ENCODE measurements around the gene GABRP.

GABRP gene

GRCh38 chr5:170769246-170769645, 14.3 kb upstream of the GABRP start:
- no peaks in the 10 kb centered on the region for H3K27me3 ChIP-seq (ENCODE audit: insufficient read depth, low read depth)
- H2AFZ ChIP-seq (ENCODE audit: low read depth): no peak overlapping the region
- no peak overlapping the region for H3K9ac ChIP-seq
- H3K27ac ChIP-seq: no peak overlapping the region
- H3K4me1 ChIP-seq (ENCODE audit: low read depth, poor library complexity, severe bottlenecking): no peaks in the 10 kb centered on the region
- H3K4me2 ChIP-seq: no peak overlapping the region
- H3K79me2 ChIP-seq (ENCODE audit: insufficient read depth, low read depth): no peaks in the 10 kb centered on the region
- H4K20me1 ChIP-seq (ENCODE audit: insufficient read depth): no peaks in the 10 kb centered on the region
- no peak for TF ChIP-seq CTCF (conservative IDR thresholded peaks at IDR 0.05; ENCODE audit: low read depth, low read length)
- H3K4me3 ChIP-seq (IDR thresholded peaks at IDR 0.05; ENCODE audit: insufficient read depth, low read depth, low read length): no peak overlapping the region
- H3K36me3 ChIP-seq (ENCODE audit: insufficient read depth): no peaks in the 10 kb centered on the region

GRCh38 chr5:170769898-170770416, 13.6 kb upstream of the GABRP start:
- TF ChIP-seq CTCF (conservative IDR thresholded peaks at IDR 0.05; ENCODE audit: low read depth, low read length): no peak
- H3K79me2 ChIP-seq (ENCODE audit: insufficient read depth, low read depth): no peaks in the 10 kb centered on the region

GRCh38 chr5:170771496-170771895, 12.0 kb upstream of the GABRP start:
- Histone ChIP-seq H3K36me3 (ENCODE audit: insufficient read depth) (no peaks in the 10 kb centered on the region), H3K4me2 (no peak overlapping the region), H4K20me1 (ENCODE audit: insufficient read depth) (no peaks in the 10 kb centered on the region), H3K4me3 (IDR thresholded peaks at IDR 0.05; ENCODE audit: insufficient read depth, low read depth, low read length) (no peak overlapping the region), H2AFZ (ENCODE audit: low read depth) (no peak overlapping the region), H3K4me1 (ENCODE audit: low read depth, poor library complexity, severe bottlenecking) (peaks cover 13% of the 10 kb centered on the region), H3K79me2 (ENCODE audit: insufficient read depth, low read depth) (no peaks in the 10 kb centered on the region), H3K27me3 (ENCODE audit: insufficient read depth, low read depth) (no peaks in the 10 kb centered on the region), H3K27ac (no peak overlapping the region), H3K9ac (no peak overlapping the region)
- no peak for TF ChIP-seq CTCF (conservative IDR thresholded peaks at IDR 0.05; ENCODE audit: low read depth, low read length)

More at GRCh38 chr5:170769898-170770416, 13.6 kb upstream of the GABRP start:
- Histone ChIP-seq H3K36me3 (ENCODE audit: insufficient read depth) (no peaks in the 10 kb centered on the region), H3K4me1 (ENCODE audit: low read depth, poor library complexity, severe bottlenecking) (no peaks in the 10 kb centered on the region), H2AFZ (ENCODE audit: low read depth) (no peak overlapping the region), H3K9ac (no peak overlapping the region), H3K27me3 (ENCODE audit: insufficient read depth, low read depth) (no peaks in the 10 kb centered on the region), H3K27ac (no peak overlapping the region), H4K20me1 (ENCODE audit: insufficient read depth) (no peaks in the 10 kb centered on the region), H3K4me2 (no peak overlapping the region), H3K4me3 (IDR thresholded peaks at IDR 0.05; ENCODE audit: insufficient read depth, low read depth, low read length) (no peak overlapping the region)

- no peak for TF ChIP-seq CTCF (conservative IDR thresholded peaks at IDR 0.05; ENCODE audit: low read depth, low read length)
- Histone ChIP-seq H3K36me3 (ENCODE audit: insufficient read depth) (no peaks in the 10 kb centered on the region), H4K20me1 (ENCODE audit: insufficient read depth) (no peaks in the 10 kb centered on the region), H3K27ac (no peak overlapping the region), H3K4me1 (ENCODE audit: low read depth, poor library complexity, severe bottlenecking) (peaks cover 18% of the 10 kb centered on the region), H3K79me2 (ENCODE audit: insufficient read depth, low read depth) (no peaks in the 10 kb centered on the region), H3K4me2 (no peak overlapping the region), H3K4me3 (IDR thresholded peaks at IDR 0.05; ENCODE audit: insufficient read depth, low read depth, low read length) (no peak overlapping the region), H2AFZ (ENCODE audit: low read depth) (no peak overlapping the region), H3K9ac (no peak overlapping the region), H3K27me3 (ENCODE audit: insufficient read depth, low read depth) (no peaks in the 10 kb centered on the region)
Observed at GRCh38 chr5:170773024-170773985, 10.2 kb upstream of the GABRP start.
